Osteoblast (primary cell): ENCODE results near the gene SYNE1. TPM values are rescaled to one million over a fixed set of nuclear protein-coding genes. Genes with fewer than 3 reads are reported as not detected.
A peak's percentile ranks its signal among the peaks of the same experiment; 100 is the strongest.

Experiments
- DNase-seq: peaks from one replicate; pipeline ENCODE4 v3.0.0; 2011; ENCODE audit warnings: low spot score, mixed read lengths; ENCODE audit not compliant: insufficient read length; ENCODE audit errors: missing footprints
- H2AFZ ChIP-seq: 2 replicates; pipeline ENCODE4 v1.6.0; 2011; ENCODE audit warnings: mild to moderate bottlenecking, low read length
- H3K27ac ChIP-seq: 2 replicates; pipeline ENCODE4 v1.5.1; 2011; ENCODE audit warnings: mild to moderate bottlenecking, low read depth, low read length, moderate library complexity
- H3K27me3 ChIP-seq: 2 replicates; pipeline ENCODE4 v1.6.0; 2012; ENCODE audit warnings: mild to moderate bottlenecking, control low read depth, inconsistent platforms, low read length, moderate library complexity; ENCODE audit not compliant: insufficient read depth
- H3K36me3 ChIP-seq: 2 replicates; pipeline ENCODE4 v1.5.1; 2011; ENCODE audit warnings: mild to moderate bottlenecking, low read length, control low read depth, moderate library complexity; ENCODE audit not compliant: insufficient read depth
- H3K4me1 ChIP-seq: 2 replicates; pipeline ENCODE4 v1.5.1; 2011; ENCODE audit warnings: mild to moderate bottlenecking, low read length, control low read depth, moderate library complexity; ENCODE audit not compliant: insufficient read depth
- H3K4me2 ChIP-seq: 2 replicates; pipeline ENCODE4 v1.6.0; 2011; ENCODE audit warnings: mild to moderate bottlenecking, low read length; ENCODE audit not compliant: insufficient read depth
- H3K4me3 ChIP-seq: fragments of 200-600 bp; sonication (generic); 3 replicates; pipeline ENCODE4 v1.5.1; 2012; ENCODE audit warnings: mild to moderate bottlenecking, low read length, inconsistent platforms; ENCODE audit not compliant: insufficient read depth
- H3K79me2 ChIP-seq: 2 replicates; pipeline ENCODE4 v1.6.0; 2012; ENCODE audit warnings: mild to moderate bottlenecking, low read length, control low read depth, inconsistent platforms; ENCODE audit not compliant: insufficient read depth
- H3K9me3 ChIP-seq: 2 replicates; pipeline ENCODE4 v1.5.1; 2011; ENCODE audit warnings: low read depth, low read length, control low read depth
- H4K20me1 ChIP-seq: 2 replicates; pipeline ENCODE4 v1.6.0; 2012; ENCODE audit warnings: mild to moderate bottlenecking, low read length, control low read depth; ENCODE audit not compliant: insufficient read depth
- CTCF ChIP-seq: IDR thresholded peaks from 2 replicates; pipeline ENCODE4 v1.5.1; 2011; ENCODE audit warnings: mild to moderate bottlenecking, low read depth, low read length, moderate library complexity; ENCODE audit errors: extremely low read depth
- total RNA-seq: library from RNA; depleted of rRNA; stranded (reverse); fragments of >200 nt; gene quantifications from 2 replicates; pipeline ENCODE4 v1.2.3, GENCODE V29; 2012

The SYNE1 gene
- total RNA-seq, 1 donor = 240 TPM

DNA sequence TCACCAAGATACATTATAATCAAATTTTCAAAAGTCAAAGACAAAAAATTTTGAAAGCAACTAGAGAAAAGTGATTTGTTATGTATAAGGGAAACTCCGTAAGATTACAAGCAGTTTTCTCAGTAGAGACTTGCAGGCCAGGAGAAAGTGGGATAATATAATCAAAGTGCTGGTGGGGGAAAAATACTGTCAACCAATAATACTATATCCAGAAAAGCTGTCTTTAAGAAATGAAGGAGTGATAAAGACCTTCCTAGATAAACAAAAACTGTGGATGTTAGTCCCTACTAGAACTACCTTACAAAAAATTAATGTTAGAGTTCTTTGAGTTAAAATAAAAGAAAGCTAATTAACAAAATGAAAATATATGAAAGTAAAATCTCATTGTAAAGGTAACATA lies 79.7 kb downstream of the SYNE1 start:
- H3K27ac ChIP-seq = no peak overlapping the region
- DNase-seq = no peak
- no peak overlapping the region for H2AFZ ChIP-seq
- H3K27me3 ChIP-seq = no peaks in the 10 kb centered on the region
- no peak overlapping the region for H3K4me2 ChIP-seq
- no peaks in the 10 kb centered on the region for H3K79me2 ChIP-seq
- TF ChIP-seq CTCF = no peak
- no peak overlapping the region for H3K4me3 ChIP-seq
- H4K20me1 ChIP-seq = no peaks in the 10 kb centered on the region
- no peaks in the 10 kb centered on the region for H3K4me1 ChIP-seq
- no peaks in the 10 kb centered on the region for H3K36me3 ChIP-seq
- H3K9me3 ChIP-seq = no peaks in the 10 kb centered on the region

DNA sequence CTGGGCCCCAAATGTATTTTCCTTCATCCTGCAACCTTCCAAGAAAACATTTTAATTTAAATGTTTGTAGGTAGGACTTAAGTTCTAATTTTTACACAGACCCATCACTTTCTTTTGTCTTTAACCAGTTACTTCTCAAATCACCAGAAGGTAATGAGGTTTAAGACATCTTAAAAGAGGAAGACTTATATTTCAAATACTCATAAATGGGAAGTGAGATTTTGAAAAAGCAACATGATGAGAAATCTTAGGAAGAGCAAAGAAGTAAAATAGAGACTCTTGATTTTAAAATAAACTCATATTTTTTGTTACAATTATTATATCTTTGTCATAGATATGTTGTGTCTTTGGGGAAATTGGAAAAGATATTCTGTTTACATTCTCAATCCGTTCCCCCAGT lies 82.3 kb downstream of the SYNE1 start:
- no peak for TF ChIP-seq CTCF
- Histone ChIP-seq H3K79me2 (no peaks in the 10 kb centered on the region), H3K9me3 (no peaks in the 10 kb centered on the region), H3K4me2 (no peak overlapping the region), H3K27ac (no peak overlapping the region), H2AFZ (no peak overlapping the region), H3K4me1 (no peaks in the 10 kb centered on the region), H3K36me3 (no peaks in the 10 kb centered on the region), H3K27me3 (no peaks in the 10 kb centered on the region), H4K20me1 (no peaks in the 10 kb centered on the region), H3K4me3 (no peak overlapping the region)
- DNase-seq = no peak

GRCh38 chr6:152552616-152553209 lies 84.4 kb downstream of the SYNE1 start:
- Histone ChIP-seq H3K79me2 (no peaks in the 10 kb centered on the region), H4K20me1 (no peaks in the 10 kb centered on the region), H3K9me3 (no peaks in the 10 kb centered on the region), H2AFZ (peak overlapping the region; percentile 77), H3K27ac (no peak overlapping the region), H3K4me2 (peak overlapping the region; percentile 76), H3K4me3 (peak overlapping the region; percentile 49), H3K27me3 (no peaks in the 10 kb centered on the region), H3K36me3 (no peaks in the 10 kb centered on the region), H3K4me1 (no peaks in the 10 kb centered on the region)
- no peak for DNase-seq
- TF ChIP-seq CTCF = peak; percentile 83

- Histone ChIP-seq H3K4me1 (no peaks in the 10 kb centered on the region), H4K20me1 (no peaks in the 10 kb centered on the region), H3K36me3 (no peaks in the 10 kb centered on the region), H3K4me3 (no peak overlapping the region), H2AFZ (no peak overlapping the region), H3K27me3 (no peaks in the 10 kb centered on the region), H3K79me2 (no peaks in the 10 kb centered on the region), H3K4me2 (no peak overlapping the region), H3K27ac (no peak overlapping the region), H3K9me3 (no peaks in the 10 kb centered on the region)
- DNase-seq = no peak
- TF ChIP-seq CTCF = no peak
These were observed 93.6 kb downstream of the SYNE1 start for GRCh38 chr6:152543519-152543918.
